Activated CD4-positive, alpha-beta memory T cell treated with anti-CD3 and anti-CD28 coated beads for 36 hours (primary cell): ENCODE data around the gene NAALADL2. TPM values are rescaled to one million over a fixed set of nuclear protein-coding genes. Genes with fewer than 3 reads are reported as not detected.
"Not testable (repeated sequence)": the region's sequence is repeated elsewhere in the genome, so short reads cannot be mapped to it uniquely, and the experiment has no call there.

Experiments
- CTCF ChIA-PET: fragments of 350-600 bp; sonication (Branson Sonifier 250); formaldehyde crosslinking; loops from one replicate; lab custom pipeline; 2021; ENCODE audit warnings: antibody characterized with exemption, inconsistent platforms; lab: Charles Lee
- POLR2A ChIA-PET: fragments of 350-600 bp; sonication (Branson Sonifier 250); formaldehyde crosslinking; loops from one replicate; lab custom pipeline; 2021; ENCODE audit warnings: antibody characterized with exemption; lab: Charles Lee
- DNase-seq: peaks from one replicate; pipeline ENCODE4 v3.0.0-alpha.2; 2020
- H3K27ac Mint-ChIP-seq: one replicate; pipeline ENCODE4 v1.8.0; 2021; ENCODE audit warnings: mixed read lengths
- H3K27me3 Mint-ChIP-seq: one replicate; pipeline ENCODE4 v1.8.0; 2021; ENCODE audit warnings: mixed read lengths
- H3K36me3 Mint-ChIP-seq: one replicate; pipeline ENCODE4 v1.8.0; 2021; ENCODE audit warnings: mixed read lengths
- H3K4me1 Mint-ChIP-seq: one replicate; pipeline ENCODE4 v1.8.0; 2021; ENCODE audit warnings: low read depth, mixed read lengths
- H3K4me3 Mint-ChIP-seq: one replicate; pipeline ENCODE4 v1.8.0; 2021; ENCODE audit warnings: mild to moderate bottlenecking, mixed read lengths
- H3K9me3 Mint-ChIP-seq: one replicate; pipeline ENCODE4 v1.8.0; 2021; ENCODE audit warnings: mixed read lengths
- intact Hi-C: fragments of 100-400 bp; cut with micrococcal nuclease; formaldehyde crosslinking; loops from one replicate; pipeline ENCODE4 v1.15.1; 2023
- total RNA-seq, 2 experiments: library from RNA; stranded (reverse); gene quantifications; one replicate each; pipeline ENCODE4 v1.2.3, GENCODE V29; 2021

NAALADL2 gene
- total RNA-seq, 2 experiments from 2014 or later: not detected

GRCh38 chr3:175495331-175495730 is 636.2 kb downstream of the NAALADL2 start:
- CTCF ChIA-PET: no interaction called here
- DNase-seq: no peak
- peaks cover 4% of the 10 kb centered on the region for H3K9me3 Mint-ChIP-seq

GRCh38 chr3:175502155-175502554 is 643.0 kb downstream of the NAALADL2 start:
- intact Hi-C loops: no loop called here
- Mint-ChIP-seq H3K9me3 (peaks cover 13% of the 10 kb centered on the region), H3K27ac (no peak overlapping the region), H3K36me3 (no peaks in the 10 kb centered on the region), H3K4me1 (no peaks in the 10 kb centered on the region), H3K4me3 (no peak overlapping the region), H3K27me3 (no peaks in the 10 kb centered on the region)
- ChIA-PET CTCF (no interaction called here), POLR2A (no interaction called here)
- no peak for DNase-seq

More at GRCh38 chr3:175495331-175495730, 636.2 kb downstream of the NAALADL2 start:
- no peaks in the 10 kb centered on the region for H3K27me3 Mint-ChIP-seq
- intact Hi-C loops: no loop called here
- POLR2A ChIA-PET: no interaction called here
- no peaks in the 10 kb centered on the region for H3K36me3 Mint-ChIP-seq
- no peak overlapping the region for H3K4me3 Mint-ChIP-seq
- no peak overlapping the region for H3K27ac Mint-ChIP-seq
- no peaks in the 10 kb centered on the region for H3K4me1 Mint-ChIP-seq

- H3K27me3 Mint-ChIP-seq: no peaks in the 10 kb centered on the region
- H3K4me1 Mint-ChIP-seq: no peaks in the 10 kb centered on the region
- no peak overlapping the region for H3K4me3 Mint-ChIP-seq
- no peak for DNase-seq
- no peaks in the 10 kb centered on the region for H3K36me3 Mint-ChIP-seq
- CTCF ChIA-PET: no interaction called here
- H3K27ac Mint-ChIP-seq: no peak overlapping the region
- intact Hi-C loops: no loop called here
- H3K9me3 Mint-ChIP-seq: peaks cover 7% of the 10 kb centered on the region
- POLR2A ChIA-PET: no interaction called here
Measured at GRCh38 chr3:175511219-175511785, 652.2 kb downstream of the NAALADL2 start.

GRCh38 chr3:175512700-175513099 is 653.6 kb downstream of the NAALADL2 start:
- no peaks in the 10 kb centered on the region for H3K27me3 Mint-ChIP-seq
- H3K4me1 Mint-ChIP-seq: no peaks in the 10 kb centered on the region

GRCh38 chr3:175518459-175518858 is 659.3 kb downstream of the NAALADL2 start:
- POLR2A ChIA-PET: no interaction called here
- Mint-ChIP-seq H3K36me3 (no peaks in the 10 kb centered on the region), H3K9me3 (no peaks in the 10 kb centered on the region), H3K27me3 (no peaks in the 10 kb centered on the region), H3K27ac (no peak overlapping the region), H3K4me1 (no peaks in the 10 kb centered on the region), H3K4me3 (no peak overlapping the region)
- CTCF ChIA-PET: no interaction called here
- intact Hi-C loops: no loop called here
- no peak for DNase-seq

More at GRCh38 chr3:175512700-175513099, 653.6 kb downstream of the NAALADL2 start:
- no peak for DNase-seq
- H3K4me3 Mint-ChIP-seq: no peak overlapping the region
- H3K9me3 Mint-ChIP-seq: peaks cover 7% of the 10 kb centered on the region
- ChIA-PET CTCF (no interaction called here), POLR2A (no interaction called here)
- intact Hi-C loops: no loop called here
- H3K27ac Mint-ChIP-seq: no peak overlapping the region
- no peaks in the 10 kb centered on the region for H3K36me3 Mint-ChIP-seq

GRCh38 chr3:175521406-175521805 is 662.3 kb downstream of the NAALADL2 start:
- Mint-ChIP-seq H3K4me3 (no peak overlapping the region), H3K4me1 (no peaks in the 10 kb centered on the region), H3K36me3 (no peaks in the 10 kb centered on the region), H3K9me3 (no peaks in the 10 kb centered on the region), H3K27ac (no peak overlapping the region), H3K27me3 (no peaks in the 10 kb centered on the region)
- intact Hi-C loops: no loop called here
- CTCF ChIA-PET: no interaction called here
- DNase-seq: no peak
- POLR2A ChIA-PET: no interaction called here

- no peaks in the 10 kb centered on the region for H3K36me3 Mint-ChIP-seq
- no peaks in the 10 kb centered on the region for H3K4me1 Mint-ChIP-seq
- CTCF ChIA-PET: no interaction called here
- no peak for DNase-seq
- intact Hi-C loops: no loop called here
- H3K9me3 Mint-ChIP-seq: peaks cover 3% of the 10 kb centered on the region
- H3K27me3 Mint-ChIP-seq: no peaks in the 10 kb centered on the region
- no peak overlapping the region for H3K27ac Mint-ChIP-seq
- POLR2A ChIA-PET: no interaction called here
- no peak overlapping the region for H3K4me3 Mint-ChIP-seq
Measured at GRCh38 chr3:175526191-175526590, 667.1 kb downstream of the NAALADL2 start.

- Mint-ChIP-seq H3K9me3 (peaks cover 4% of the 10 kb centered on the region), H3K27ac (no peak overlapping the region), H3K27me3 (no peaks in the 10 kb centered on the region), H3K4me1 (no peaks in the 10 kb centered on the region), H3K4me3 (no peak overlapping the region), H3K36me3 (no peaks in the 10 kb centered on the region)
- DNase-seq: no peak
- ChIA-PET CTCF (no interaction called here), POLR2A (no interaction called here)
- intact Hi-C loops: no loop called here
Measured at GRCh38 chr3:175526609-175527280, 667.6 kb downstream of the NAALADL2 start.

- H3K9me3 Mint-ChIP-seq, intact Hi-C loops, CTCF ChIA-PET: not testable (repeated sequence)
Measured at GRCh38 chr3:175528693-175529092, 669.6 kb downstream of the NAALADL2 start.

GRCh38 chr3:175535351-175535750 is 676.2 kb downstream of the NAALADL2 start:
- ChIA-PET CTCF (no interaction called here), POLR2A (no interaction called here)
- peaks cover 9% of the 10 kb centered on the region for H3K9me3 Mint-ChIP-seq
- no peak for DNase-seq
- intact Hi-C loops: no loop called here
- no peak overlapping the region for H3K27ac Mint-ChIP-seq
- H3K4me1 Mint-ChIP-seq: no peaks in the 10 kb centered on the region
- no peaks in the 10 kb centered on the region for H3K36me3 Mint-ChIP-seq
- H3K27me3 Mint-ChIP-seq: no peaks in the 10 kb centered on the region
- no peak overlapping the region for H3K4me3 Mint-ChIP-seq

More at GRCh38 chr3:175528693-175529092, 669.6 kb downstream of the NAALADL2 start:
- DNase-seq, H3K27me3 Mint-ChIP-seq, H3K36me3 Mint-ChIP-seq, POLR2A ChIA-PET, H3K27ac Mint-ChIP-seq, H3K4me3 Mint-ChIP-seq, H3K4me1 Mint-ChIP-seq: not testable (repeated sequence)

GRCh38 chr3:175546115-175546514 is 687.0 kb downstream of the NAALADL2 start:
- ChIA-PET POLR2A (no interaction called here), CTCF (no interaction called here)
- intact Hi-C loops: no loop called here
- peaks cover 7% of the 10 kb centered on the region for H3K9me3 Mint-ChIP-seq
- no peaks in the 10 kb centered on the region for H3K36me3 Mint-ChIP-seq
- H3K4me3 Mint-ChIP-seq: no peak overlapping the region
- no peaks in the 10 kb centered on the region for H3K4me1 Mint-ChIP-seq
- H3K27ac Mint-ChIP-seq: no peak overlapping the region
- DNase-seq: no peak
- no peaks in the 10 kb centered on the region for H3K27me3 Mint-ChIP-seq

GRCh38 chr3:175552929-175553328 is 693.8 kb downstream of the NAALADL2 start:
- ChIA-PET CTCF (interaction anchor here (0.7 kb wide), 1 partner anchor 1682 kb away, joined by 3 read pairs; no protein-coding TSS in a partner anchor), POLR2A (no interaction called here)
- H3K27me3 Mint-ChIP-seq: no peaks in the 10 kb centered on the region

GRCh38 chr3:175554801-175555200 is 695.7 kb downstream of the NAALADL2 start:
- H3K9me3 Mint-ChIP-seq: peaks cover 12% of the 10 kb centered on the region
- CTCF ChIA-PET: no interaction called here

More at GRCh38 chr3:175552929-175553328, 693.8 kb downstream of the NAALADL2 start:
- Mint-ChIP-seq H3K27ac (no peak overlapping the region), H3K4me1 (no peaks in the 10 kb centered on the region), H3K9me3 (peaks cover 7% of the 10 kb centered on the region), H3K36me3 (no peaks in the 10 kb centered on the region), H3K4me3 (no peak overlapping the region)
- intact Hi-C loops: no loop called here
- DNase-seq: no peak

More at GRCh38 chr3:175554801-175555200, 695.7 kb downstream of the NAALADL2 start:
- no peak for DNase-seq
- no peaks in the 10 kb centered on the region for H3K36me3 Mint-ChIP-seq
- no peaks in the 10 kb centered on the region for H3K27me3 Mint-ChIP-seq
- intact Hi-C loops: no loop called here
- POLR2A ChIA-PET: no interaction called here
- no peaks in the 10 kb centered on the region for H3K4me1 Mint-ChIP-seq
- H3K4me3 Mint-ChIP-seq: no peak overlapping the region
- H3K27ac Mint-ChIP-seq: no peak overlapping the region
